ENCODE measurements around the gene MMP14.
"Not testable (repeated sequence)": the region's sequence is repeated elsewhere in the genome, so short reads cannot be mapped to it uniquely, and the experiment has no call there.

MMP14 gene

DNA sequence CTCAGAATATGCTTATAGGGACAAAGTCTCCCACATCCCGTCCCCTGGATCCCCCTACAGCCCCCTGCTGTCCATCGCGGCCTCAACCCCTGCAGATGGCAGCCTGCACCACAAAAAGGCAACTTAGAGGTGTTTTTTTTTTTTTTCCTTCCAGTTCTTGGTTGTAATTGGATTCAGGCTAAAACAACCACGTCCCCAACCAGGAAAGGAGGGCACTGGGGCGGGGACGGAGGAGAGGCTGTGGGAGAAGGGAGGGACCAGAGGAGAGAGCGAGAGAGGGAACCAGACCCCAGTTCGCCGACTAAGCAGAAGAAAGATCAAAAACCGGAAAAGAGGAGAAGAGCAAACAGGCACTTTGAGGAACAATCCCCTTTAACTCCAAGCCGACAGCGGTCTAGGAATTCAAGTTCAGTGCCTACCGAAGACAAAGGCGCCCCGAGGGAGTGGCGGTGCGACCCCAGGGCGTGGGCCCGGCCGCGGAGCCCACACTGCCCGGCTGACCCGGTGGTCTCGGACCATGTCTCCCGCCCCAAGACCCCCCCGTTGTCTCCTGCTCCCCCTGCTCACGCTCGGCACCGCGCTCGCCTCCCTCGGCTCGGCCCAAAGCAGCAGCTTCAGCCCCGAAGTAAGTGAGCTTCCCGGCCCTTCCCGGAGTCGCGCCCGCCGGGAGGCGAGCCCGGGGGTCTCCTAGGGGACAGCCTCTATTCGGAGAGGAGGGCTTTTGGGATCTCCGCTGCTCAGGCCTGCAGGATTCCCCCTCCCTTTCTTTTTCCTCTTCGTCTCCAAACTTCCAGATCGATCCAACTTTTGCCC lies at the start of gene MMP14:
Gene MMP14, plus strand, starts transcription at position 285 of the 813 bp plus-strand sequence. Its CDS starts 233 bp downstream, at position 518.
- DNase-seq, result peak; percentile 43

DNA sequence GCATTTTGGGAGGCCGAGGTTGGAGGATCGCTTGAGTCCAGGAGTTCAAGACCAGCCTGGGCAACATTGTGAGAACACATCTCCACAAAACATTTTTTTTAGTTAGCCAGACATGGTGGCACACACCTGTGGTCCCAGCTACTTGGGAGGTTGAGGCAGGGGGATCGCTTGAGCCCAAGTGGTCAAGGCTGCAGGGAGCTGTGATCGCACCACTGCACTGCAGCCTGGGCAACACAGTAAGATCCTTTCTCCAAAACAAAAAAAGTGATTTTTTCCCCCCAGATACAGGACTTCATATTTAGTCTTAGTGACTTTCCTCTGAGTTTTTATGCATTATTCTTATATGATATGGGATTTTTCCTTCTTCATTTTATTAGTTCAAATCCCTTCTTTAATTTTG lies 49.7 kb upstream of the MMP14 start:
- DNase-seq, result no peak

- DNase-seq, result no peak
Measured at GRCh38 chr14:22791301-22791700, 45.1 kb upstream of the MMP14 start.

DNA sequence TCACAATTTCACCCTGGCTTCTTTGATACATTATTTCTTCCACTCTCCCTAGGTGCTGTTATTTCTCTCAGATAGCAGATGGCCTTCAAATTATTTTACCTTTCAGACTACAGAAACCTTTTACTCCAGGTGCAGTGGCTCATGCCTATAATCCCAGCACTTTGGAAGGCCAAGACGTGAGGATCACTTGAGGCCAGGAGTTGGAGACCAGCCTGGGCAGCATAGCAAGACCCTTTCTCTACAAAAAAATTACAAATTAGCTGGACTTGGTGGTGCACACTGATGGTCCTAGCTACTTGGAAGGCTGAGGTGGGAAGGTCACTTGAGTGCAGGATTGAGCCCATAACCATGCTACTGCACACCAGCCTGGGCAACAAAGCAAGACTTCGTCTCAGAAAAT lies 44.2 kb upstream of the MMP14 start:
- no peak for DNase-seq

DNA sequence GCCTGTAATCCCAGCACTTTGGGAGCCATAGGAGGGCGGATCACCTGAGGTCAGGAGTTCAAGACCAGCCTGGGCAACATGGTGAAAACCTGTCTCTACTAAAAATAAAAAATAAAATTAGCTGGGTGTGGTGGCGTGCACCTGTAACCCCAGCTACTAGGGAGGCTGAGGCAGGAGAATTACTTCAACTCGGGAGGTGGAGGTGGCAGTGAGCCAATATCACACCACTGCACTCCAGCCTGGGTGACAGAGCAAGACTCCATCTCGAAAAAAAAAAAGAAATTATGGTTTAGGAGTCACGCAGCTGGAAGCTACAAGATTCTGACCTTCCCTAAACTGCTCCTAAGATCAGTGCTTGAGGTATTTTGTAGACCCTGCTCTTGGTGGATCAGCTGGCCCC lies 42.8 kb upstream of the MMP14 start:
- not testable (repeated sequence) for DNase-seq

DNA sequence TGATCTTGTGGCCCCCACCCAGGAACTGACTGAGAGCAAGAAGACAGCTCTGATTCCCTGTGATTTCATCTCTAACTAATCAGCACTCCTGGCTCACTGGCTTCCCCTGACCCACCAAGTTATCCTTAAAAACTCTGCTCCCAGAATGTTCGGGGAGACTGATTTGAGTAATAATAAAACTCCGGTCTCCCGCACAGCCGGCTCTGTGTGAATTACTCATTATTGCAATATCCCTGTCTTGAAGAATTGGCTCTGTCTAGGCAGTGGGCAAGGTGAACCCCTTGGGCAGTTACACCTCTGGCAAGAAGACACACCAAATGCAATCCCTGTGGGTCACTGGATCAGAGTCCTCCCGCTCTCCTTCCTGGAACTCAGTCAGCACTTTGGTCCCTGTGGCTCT lies 42.4 kb upstream of the MMP14 start:
- DNase-seq, result no peak

DNA sequence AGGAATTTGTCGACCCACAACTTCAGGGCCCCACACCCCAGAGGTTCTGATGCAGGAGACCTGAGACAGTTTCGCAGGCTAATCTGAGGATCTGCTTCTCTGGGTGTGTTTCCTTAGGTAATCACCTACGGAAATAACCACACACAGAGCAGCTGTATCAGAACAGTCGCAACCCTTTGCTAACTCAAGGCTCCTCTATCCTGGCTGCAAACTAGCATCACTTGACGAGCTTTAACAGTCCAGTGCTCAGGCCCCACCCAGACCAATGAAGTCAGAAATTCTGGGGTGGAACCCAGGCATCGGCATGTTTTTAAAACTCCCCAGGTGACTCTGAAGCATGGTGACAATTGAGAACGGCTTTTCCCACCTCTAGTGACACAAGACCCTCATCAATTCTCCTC lies 41.8 kb upstream of the MMP14 start:
- DNase-seq, result no peak

- no peak for DNase-seq
Measured at GRCh38 chr14:22796087-22796707, 40.2 kb upstream of the MMP14 start.

DNA sequence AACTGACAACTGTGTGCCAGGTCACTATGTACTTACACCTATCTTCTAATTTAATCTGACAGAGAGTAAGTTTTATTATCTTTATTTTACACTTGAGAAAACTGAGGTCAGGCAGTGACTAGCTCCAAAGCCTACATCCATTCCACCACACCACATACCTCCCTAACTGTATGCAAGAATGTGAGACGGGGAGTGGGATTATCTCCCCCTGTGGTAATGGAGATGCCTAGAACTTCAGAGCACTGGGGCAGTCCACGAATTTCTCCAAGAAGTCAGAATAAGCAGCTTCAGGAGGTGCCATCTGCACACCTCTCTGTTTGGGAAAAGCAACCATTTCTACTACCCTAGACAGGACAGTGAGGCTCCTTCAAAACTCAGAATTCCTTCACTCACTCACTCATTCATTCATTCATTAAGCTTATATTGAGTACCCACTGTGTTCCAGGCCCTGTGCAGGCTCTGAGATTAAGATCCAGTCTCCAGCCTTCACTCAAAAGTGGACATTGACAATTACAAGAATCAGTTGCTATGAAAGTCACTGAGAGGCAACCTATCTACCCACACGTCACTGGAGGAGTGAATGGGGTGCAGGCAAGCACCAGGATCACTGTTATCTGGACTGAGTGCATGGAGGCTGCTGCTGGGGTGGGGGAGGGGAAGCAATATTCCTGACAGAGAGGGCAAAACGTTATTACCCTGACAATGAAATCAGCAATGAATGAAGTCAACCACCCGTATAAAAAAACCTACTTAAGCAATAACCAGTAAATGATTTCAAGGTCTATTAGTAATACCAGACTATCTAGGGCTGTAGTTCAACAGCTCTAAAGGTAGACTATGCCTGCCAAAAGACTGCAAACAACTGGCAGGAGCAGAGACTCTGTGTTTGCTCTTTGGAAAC lies 39.1 kb upstream of the MMP14 start:
- DNase-seq, result no peak

- no peak for DNase-seq
Measured at GRCh38 chr14:22798528-22798927, 37.9 kb upstream of the MMP14 start.

DNA sequence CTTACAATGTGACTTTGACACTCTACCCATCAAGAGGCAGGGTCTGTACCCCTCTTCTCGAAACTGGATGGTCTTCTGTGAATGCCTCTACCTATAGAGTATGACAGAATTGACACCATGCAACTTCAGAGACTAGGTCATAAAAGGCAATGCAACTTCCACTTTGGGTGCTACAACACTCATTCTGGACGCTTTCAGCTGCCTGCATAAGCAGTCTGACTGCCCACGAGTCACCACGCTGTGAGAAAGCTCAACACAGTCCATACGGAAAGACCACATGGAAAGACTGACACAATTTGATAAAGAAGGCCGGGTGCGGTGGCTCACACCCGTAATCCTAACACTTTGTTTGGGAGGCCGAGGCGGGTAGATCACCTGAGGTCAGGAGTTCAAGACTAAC lies 36.0 kb upstream of the MMP14 start:
- no peak for DNase-seq

- DNase-seq, result no peak
Measured at GRCh38 chr14:22801716-22802115, 34.7 kb upstream of the MMP14 start.

- no peak for DNase-seq
Measured at GRCh38 chr14:22802860-22803686, 33.3 kb upstream of the MMP14 start.

GRCh38 chr14:22803687-22803974 lies 32.8 kb upstream of the MMP14 start:
- DNase-seq, result no peak

DNA sequence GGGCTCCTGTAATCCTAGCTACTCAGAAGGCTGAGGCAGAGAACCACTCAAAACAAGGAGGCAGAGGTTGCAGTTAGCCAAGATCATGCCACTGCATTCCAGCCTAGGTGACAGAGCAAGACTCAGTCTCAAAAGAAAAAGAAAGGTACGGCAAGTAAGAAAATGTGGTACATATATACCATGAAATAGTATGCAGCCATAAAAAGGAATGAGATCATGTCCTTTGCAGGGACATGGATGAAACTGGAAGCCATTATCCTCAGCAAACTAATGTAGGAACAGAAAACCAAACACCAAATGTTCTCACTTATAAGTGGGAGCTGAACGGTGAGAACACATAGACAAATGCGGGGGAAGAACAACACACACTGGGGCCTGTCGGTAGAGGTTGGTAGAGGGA lies 31.1 kb upstream of the MMP14 start:
- not testable (repeated sequence) for DNase-seq

DNA sequence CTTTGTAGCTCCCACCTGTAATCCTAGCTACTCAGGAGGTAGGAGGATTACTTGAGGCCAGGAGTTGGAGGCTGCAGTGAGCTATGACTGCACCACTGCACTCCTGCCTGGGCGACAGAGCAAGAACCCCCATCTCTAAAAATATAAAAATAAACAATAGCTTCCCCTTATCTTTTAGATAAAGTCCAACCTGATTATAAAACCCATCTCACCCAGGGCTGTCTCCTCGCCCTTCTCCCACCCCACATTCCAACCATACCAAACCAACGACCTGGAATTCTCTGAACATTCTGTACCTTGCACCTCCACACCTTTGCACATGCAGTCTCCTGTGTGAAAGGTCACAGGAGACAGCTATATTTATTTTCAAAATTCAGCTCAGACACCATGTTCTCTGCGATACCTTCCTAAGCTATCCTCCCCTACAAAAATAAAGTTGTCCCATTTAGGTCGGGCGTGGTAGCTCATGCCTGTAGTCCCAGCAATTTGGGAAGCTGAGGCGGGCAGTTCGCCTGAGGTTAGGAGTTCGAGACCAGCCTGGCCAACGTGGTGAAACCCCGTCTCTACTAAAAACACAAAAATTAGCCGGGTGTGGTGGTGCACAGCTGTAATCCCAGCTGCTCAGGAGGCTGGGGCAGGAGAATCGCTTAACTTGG lies 28.8 kb upstream of the MMP14 start:
- no peak for DNase-seq

DNA sequence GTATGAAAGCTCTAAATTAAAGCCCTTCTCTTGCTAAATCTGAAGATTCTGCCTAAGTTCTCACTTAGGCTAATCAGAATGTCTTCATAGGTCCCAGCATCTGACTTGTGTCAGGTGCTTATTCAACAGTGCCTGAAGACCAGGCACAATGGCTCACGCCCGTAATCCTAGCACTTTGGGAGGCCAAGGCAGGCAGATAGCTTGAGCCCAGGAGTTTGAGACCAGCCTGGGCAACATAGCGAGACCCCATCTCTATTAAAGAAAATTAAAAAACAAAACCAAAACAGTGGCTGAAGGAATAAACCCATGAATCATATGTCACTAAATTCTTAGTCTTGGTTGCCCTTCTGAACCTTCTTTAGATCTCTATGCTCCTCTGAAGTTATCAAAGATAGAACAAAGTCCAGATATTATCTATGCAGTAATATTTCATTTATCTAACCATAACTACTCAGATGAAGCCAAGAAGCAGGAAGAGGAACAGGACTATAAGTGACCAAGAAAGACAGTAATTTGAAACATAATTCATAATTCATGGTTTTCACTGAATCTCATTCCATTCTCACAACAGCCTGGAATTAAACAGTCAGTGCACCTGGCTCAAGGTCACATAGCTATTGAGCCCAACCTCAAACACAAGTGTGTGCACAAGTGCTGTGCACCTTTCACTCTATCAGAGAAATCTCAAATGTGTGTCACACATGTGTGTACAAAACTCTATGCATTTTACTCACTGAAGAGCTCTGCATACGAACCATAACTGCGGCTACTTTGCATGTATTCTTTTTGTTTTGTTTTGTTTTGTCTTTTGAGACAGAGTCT lies 27.8 kb upstream of the MMP14 start:
- DNase-seq, result no peak

- DNase-seq, result no peak
Measured at GRCh38 chr14:22811722-22812121, 24.7 kb upstream of the MMP14 start.

DNA sequence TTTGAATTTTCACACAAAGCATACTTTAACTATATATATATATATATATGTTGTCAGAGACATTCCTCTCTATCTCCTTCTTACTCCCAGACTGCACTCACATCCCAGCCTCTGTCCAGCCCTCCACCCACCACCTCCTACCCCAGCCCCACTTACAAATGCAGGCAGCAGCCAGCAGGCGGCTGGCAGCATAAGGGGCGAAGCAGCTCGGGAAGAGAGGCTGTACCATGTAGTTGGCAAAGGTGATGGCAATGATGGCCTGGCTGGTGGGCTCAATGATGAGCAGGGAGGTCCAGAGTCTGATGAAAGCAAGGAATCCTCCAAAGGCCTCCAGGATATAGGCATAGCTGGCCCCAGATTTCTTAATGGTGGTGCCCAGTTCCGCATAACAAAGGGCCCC lies 23.6 kb upstream of the MMP14 start:
- no peak for DNase-seq

GRCh38 chr14:22813145-22813544 lies 23.2 kb upstream of the MMP14 start:
- no peak for DNase-seq

GRCh38 chr14:22814373-22814772 lies 22.0 kb upstream of the MMP14 start:
- DNase-seq, result no peak

Measured in NCI-H1048 (cell line).